ENCODE measurements around the gene RPS18. TPM values are rescaled to one million over a fixed set of nuclear protein-coding genes. Genes with fewer than 3 reads are reported as not detected.

The RPS18 gene
- total and polyA plus RNA-seq, 2 of the 13 experiments (the other 11 are each of a cell fraction or from before 2014, with no cell fraction given), result 3,896 to 5,806 TPM

DNA sequence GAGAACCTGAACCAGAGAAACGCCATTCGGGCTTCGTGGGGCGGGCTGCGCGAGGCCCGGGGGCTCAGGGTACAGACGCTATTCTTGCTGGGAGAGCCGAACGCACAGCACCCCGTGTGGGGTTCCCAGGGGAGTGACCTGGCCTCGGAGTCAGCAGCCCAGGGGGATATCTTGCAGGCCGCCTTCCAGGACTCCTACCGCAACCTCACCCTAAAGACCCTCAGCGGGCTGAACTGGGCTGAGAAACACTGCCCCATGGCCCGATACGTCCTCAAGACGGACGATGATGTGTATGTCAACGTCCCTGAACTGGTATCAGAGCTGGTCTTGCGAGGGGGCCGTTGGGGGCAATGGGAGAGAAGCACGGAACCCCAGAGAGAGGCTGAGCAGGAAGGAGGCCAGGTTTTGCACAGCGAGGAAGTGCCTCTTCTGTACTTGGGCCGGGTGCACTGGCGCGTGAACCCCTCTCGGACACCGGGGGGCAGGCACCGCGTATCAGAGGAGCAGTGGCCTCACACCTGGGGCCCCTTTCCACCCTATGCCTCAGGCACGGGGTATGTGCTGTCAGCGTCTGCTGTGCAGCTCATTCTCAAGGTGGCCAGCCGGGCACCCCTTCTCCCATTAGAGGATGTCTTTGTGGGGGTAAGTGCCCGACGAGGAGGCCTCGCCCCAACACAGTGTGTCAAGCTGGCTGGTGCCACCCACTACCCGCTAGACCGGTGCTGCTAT, 6.0 kb downstream of the RPS18 start:
- CTCF ChIA-PET (ENCODE audit: low intra/inter-chr PET ratio, low total read pairs), result no interaction called here
- peak; percentile 30 for ATAC-seq
- intact Hi-C loops (cut with micrococcal nuclease; ENCODE audit: unreplicated experiment), result no loop called here
- no peaks in the 10 kb centered on the region for H3K9me3 ChIP-seq (ENCODE audit: low read length)
- H4K20me1 ChIP-seq (ENCODE audit: insufficient read depth, low read length), result peaks cover 33% of the 10 kb centered on the region
- DNase-seq (ENCODE audit: low spot score), result no peak
- peaks cover 26% of the 10 kb centered on the region for H3K79me2 ChIP-seq (ENCODE audit: insufficient read depth, low read length)
- no peaks in the 10 kb centered on the region for H3K27me3 ChIP-seq (ENCODE audit: control insufficient read depth in 1 of 2, insufficient read depth in 2 of 2, low read length in 2 of 2)
- in situ Hi-C loops (cut with HindIII; ENCODE audit: extremely low pct_ligation_motif_present, low pct_unique_long_range_greater_than_20kb), result loop anchor here (25.0 kb wide), 1 partner anchor 134 kb away; the partner anchor contains the start of genes CUTA, PHF1 and SYNGAP1
- H3K9ac ChIP-seq (ENCODE audit: insufficient read depth, low read depth, low read length), result no peak overlapping the region
- H3K27ac ChIP-seq (ENCODE audit: extremely low read length, insufficient read depth, low read length), result no peak overlapping the region
- no peak overlapping the region for H3K4me3 ChIP-seq (replicated peaks in 1 of 3; ENCODE audit: insufficient read depth in 1 of 3, low read depth in 2 of 3, low read length in 3 of 3)
- 90% methylated on average over 39 of the region's 39 CpGs for WGBS (ENCODE audit: low lambda C conversion rate)
- H2AFZ ChIP-seq (ENCODE audit: low read length), result no peak overlapping the region
- BruUV-seq (replicated peaks), result no TSS peak
- peaks cover 20 to 62% of the 10 kb centered on the region in 2 experiments for H3K36me3 ChIP-seq (replicated peaks in 1 of 2; ENCODE audit: control insufficient read depth in 1 of 2, insufficient read depth in 2 of 2, low read length in 2 of 2)
- no peak overlapping the region for H3K4me2 ChIP-seq (ENCODE audit: low read depth, low read length)
- FAIRE-seq, result no peak
- peaks cover 30% of the 10 kb centered on the region for H3K4me1 ChIP-seq (ENCODE audit: insufficient read depth, low read length)
- POLR2A ChIA-PET, result interaction anchor here (0.6 to 3.5 kb wide), 11 partner anchors 9 to 1138 kb away, joined by 3 to 17 read pairs (median 4); partner anchors contain the start of genes PFDN6, PHF1, RGL2 and WDR46
- TF ChIP-seq ZNF350 (CRISPR knock-in tag; IDR thresholded peaks at IDR 0.05; ENCODE audit: borderline replicate concordance, low read depth) (peak; percentile 22; the same call in 1 of the 2 replicates), KDM5A (IDR thresholded peaks at IDR 0.05; ENCODE audit: borderline replicate concordance, low read length) (no peak), ZNF451 (CRISPR knock-in tag; IDR thresholded peaks at IDR 0.05) (0 out of 2 replicates have a peak, but pooled peaks have one; percentile 28), TARDBP (CRISPR knock-in tag; IDR thresholded peaks at IDR 0.05) (peak; percentile 29; the same call in 1 of the 2 replicates), CTCF (CRISPR knock-in tag; IDR thresholded peaks at IDR 0.05) (peak; percentile 61), POLR2AphosphoS5 (IDR thresholded peaks at IDR 0.05; ENCODE audit: low read depth, low read length) (peak; percentile 17; the same call in 1 of the 2 replicates), AKAP8 (CRISPR knock-in tag; IDR thresholded peaks at IDR 0.05) (peak; percentile 84; the same call in 1 of the 2 replicates), STAG1 (CRISPR knock-in tag; IDR thresholded peaks at IDR 0.05) (peak; percentile 26), POLR2AphosphoS2 (IDR thresholded peaks at IDR 0.05; ENCODE audit: low read depth, low read length) (0 out of 2 replicates have a peak, but pooled peaks have one; percentile 6), ZBTB46 (CRISPR knock-in tag; IDR thresholded peaks at IDR 0.05; ENCODE audit: borderline replicate concordance) (no peak), ZNF598 (CRISPR knock-in tag; IDR thresholded peaks at IDR 0.05; ENCODE audit: borderline replicate concordance) (no peak), ZFP91 (CRISPR knock-in tag; IDR thresholded peaks at IDR 0.05; ENCODE audit: borderline replicate concordance) (peak; percentile 58; the same call in 1 of the 2 replicates), PTBP1 (IDR thresholded peaks at IDR 0.05; ENCODE audit: low read depth, low read length, poor library complexity, severe bottlenecking) (peak; percentile 31), GABPB1 (CRISPR knock-in tag; IDR thresholded peaks at IDR 0.05) (peak; percentile 43; the same call in 1 of the 2 replicates)
- TF ChIP-seq, protein P1, sequence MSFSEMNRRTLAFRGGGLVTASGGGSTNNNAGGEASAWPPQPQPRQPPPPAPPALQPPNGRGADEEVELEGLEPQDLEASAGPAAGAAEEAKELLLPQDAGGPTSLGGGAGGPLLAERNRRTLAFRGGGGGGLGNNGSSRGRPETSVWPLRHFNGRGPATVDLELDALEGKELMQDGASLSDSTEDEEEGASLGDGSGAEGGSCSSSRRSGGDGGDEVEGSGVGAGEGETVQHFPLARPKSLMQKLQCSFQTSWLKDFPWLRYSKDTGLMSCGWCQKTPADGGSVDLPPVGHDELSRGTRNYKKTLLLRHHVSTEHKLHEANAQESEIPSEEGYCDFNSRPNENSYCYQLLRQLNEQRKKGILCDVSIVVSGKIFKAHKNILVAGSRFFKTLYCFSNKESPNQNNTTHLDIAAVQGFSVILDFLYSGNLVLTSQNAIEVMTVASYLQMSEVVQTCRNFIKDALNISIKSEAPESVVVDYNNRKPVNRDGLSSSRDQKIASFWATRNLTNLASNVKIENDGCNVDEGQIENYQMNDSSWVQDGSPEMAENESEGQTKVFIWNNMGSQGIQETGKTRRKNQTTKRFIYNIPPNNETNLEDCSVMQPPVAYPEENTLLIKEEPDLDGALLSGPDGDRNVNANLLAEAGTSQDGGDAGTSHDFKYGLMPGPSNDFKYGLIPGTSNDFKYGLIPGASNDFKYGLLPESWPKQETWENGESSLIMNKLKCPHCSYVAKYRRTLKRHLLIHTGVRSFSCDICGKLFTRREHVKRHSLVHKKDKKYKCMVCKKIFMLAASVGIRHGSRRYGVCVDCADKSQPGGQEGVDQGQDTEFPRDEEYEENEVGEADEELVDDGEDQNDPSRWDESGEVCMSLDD (CRISPR knock-in tag; IDR thresholded peaks at IDR 0.05; ENCODE audit: borderline replicate concordance), result no peak

Data from HepG2 (cell line).